Measurements from ENCODE around the gene DLG1. TPM values are rescaled to one million over a fixed set of nuclear protein-coding genes. Genes with fewer than 3 reads are reported as not detected.
A peak's percentile ranks its signal among the peaks of the same experiment; 100 is the strongest.

The DLG1 gene
- total RNA-seq: 112 and 122 TPM in 2 replicates

DNA sequence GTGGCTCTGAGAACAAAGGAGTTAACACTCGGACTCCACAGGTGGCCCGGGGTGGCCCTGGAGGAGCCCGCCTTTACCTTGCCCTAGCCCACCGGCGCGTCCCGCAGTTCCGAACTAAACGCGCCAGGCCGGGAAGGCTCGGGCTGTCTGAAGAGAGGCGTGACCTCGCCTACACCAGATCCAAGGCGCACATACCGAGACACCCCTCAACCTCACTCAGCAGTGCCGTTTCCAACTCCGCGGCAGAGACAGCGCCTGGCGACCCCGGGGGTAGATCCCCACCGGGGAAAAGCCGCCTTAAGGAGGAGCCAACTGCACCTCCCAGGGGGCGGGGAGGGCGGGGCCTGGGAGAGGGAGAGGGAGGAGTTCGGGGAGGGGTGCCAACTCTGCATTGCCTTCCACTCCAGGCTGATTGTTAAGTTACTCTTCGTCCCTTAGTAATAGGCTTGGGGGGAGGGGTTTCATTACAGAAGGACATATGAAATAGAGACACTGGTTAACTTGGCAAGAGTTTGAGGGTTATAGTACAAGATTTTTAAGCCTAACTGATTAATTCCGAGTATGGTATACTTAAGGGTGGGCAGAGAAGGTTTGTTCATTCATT, at the start of gene DLG1:
TSS of gene DLG1 (minus strand) at position 272 of the 604 bp plus-strand sequence. CDS start 1,408 bp downstream, outside the sequence.

DNA sequence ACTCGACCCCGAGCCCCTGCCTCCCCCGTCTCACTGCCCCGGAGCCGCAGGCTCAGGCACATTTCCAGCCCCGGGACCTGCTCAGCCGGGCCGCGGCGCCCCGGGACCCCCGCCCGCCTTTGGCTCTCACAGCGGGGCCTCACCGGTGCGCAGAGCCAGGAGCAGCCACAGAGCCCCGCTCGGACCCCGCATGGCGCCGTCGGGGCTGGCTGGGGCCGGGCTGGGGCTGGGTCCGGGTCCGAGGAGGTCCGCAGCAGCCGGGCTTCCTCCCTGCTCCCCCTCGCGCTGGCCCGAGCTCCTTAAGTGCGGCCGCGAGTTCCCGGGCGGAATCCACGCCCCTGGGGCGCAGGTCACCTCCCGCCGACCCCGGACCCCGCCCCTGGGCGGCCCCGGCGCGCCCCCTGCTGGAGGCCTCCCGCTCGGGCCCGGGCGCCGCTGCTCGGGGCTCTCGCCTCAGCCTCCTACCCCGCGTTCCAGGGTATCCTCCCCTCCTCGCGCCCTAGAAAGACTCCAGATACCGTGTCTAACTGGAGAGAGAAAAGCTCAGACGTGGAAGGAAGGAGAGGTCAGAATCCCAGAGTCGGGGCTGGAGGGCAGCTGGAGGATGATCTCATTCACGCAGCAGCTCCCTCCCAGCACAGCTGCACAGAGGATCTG, 268.8 kb downstream of the DLG1 start, which contains the start of gene MELTF:
TSS of gene MELTF (minus strand) at position 307 of the 657 bp plus-strand sequence. CDS start at position 192, 115 bp downstream.

Small RNAs within 50 kb of the gene (small RNA-seq; reads per million reads assigned to genes)
- 7.4 reads per million, percentile 86 among the genes with 10 or more reads in this experiment for gene MIR4797
